HG02981 (cell line): ENCODE measurements around the gene CD164L2.

Source experiments
- ATAC-seq: cut with Tn5 transposase; IDR thresholded peaks from one replicate; pipeline ENCODE4 v1.9.1; 2021; ENCODE audit warnings: mild to moderate bottlenecking, moderate library complexity; ENCODE audit not compliant: unreplicated experiment

Gene CD164L2

DNA sequence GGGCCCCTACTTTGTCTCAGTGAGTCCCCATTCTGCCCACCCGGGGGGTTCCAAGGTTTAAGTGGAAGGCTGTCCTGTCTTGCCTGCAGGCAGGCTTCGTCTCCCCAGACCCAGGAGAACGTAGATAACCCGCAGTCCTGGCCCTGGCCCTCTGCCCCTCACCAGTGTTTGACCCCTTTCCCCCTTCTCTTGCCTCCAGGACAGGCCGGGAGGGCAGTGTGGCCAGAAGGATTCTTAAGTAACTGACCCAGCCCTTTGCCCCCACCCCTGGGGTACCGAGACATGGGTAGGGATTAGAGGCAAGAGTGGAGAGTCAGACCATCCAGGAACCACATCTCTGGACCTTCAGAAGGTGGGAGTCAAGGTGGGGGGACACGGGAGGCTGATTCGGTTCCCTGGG, 52.3 kb downstream of the CD164L2 start:
- ATAC-seq, result no peak
